ENCODE results near the gene MLEC.

MLEC gene, protein sequence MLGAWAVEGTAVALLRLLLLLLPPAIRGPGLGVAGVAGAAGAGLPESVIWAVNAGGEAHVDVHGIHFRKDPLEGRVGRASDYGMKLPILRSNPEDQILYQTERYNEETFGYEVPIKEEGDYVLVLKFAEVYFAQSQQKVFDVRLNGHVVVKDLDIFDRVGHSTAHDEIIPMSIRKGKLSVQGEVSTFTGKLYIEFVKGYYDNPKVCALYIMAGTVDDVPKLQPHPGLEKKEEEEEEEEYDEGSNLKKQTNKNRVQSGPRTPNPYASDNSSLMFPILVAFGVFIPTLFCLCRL

DNA sequence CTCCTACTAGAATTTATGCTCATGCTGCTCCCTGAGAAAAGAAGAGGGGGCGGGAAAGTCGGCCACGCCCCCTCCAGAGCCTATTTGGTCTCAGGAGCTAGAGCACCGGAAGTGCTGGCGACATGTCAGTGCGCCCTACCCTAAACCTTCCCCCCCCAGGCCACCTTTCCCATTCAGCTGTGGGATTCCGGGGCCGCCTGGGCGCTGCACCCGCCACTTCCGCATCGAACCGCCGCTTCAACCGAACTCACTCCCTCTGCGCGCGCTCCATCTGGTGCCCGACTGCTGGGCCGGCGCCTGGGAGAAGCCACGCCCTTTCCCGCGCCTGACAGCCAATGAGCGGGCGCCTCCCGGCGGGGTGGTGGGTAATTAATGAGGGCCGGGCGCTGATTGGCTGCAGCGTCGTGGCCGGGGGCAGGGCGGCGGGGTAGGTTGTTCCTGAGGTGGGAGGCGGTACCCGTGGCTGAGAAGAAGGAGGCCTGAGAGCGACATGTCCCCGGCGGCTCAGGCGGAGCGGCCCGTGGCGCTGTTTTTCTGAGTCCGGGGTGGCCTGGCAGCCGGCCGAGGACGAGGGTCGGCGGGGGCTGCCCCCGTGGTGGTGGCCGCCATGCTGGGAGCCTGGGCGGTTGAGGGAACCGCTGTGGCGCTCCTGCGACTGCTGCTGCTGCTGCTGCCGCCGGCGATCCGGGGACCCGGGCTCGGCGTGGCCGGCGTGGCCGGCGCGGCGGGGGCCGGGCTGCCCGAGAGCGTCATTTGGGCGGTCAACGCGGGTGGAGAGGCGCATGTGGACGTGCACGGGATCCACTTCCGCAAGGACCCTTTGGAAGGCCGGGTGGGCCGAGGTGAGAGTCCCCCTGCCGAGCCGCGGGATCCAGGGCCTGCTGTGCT is at the start of gene MLEC:
MLEC (plus strand) TSS at position 460 of the 888 bp plus-strand sequence; CDS start at position 608, 148 bp downstream.
- Mint-ChIP-seq H3K4me1 (peaks cover 56% of the 10 kb centered on the region), H3K9me3 (no peaks in the 10 kb centered on the region), H3K4me3 (peak within 1 kb of the TSS; percentile 90), H3K27ac (peak within 1 kb of the TSS; percentile 93), H3K36me3 (peaks cover 4% of the 10 kb centered on the region), H3K27me3 (no peaks in the 10 kb centered on the region)
- peak; percentile 99 for DNase-seq
- CTCF ChIA-PET: interaction anchor here (0.5 to 2.4 kb wide), 4 partner anchors 39 to 126 kb away, joined by 3 to 29 read pairs (median 3); no protein-coding TSS in a partner anchor

DNA sequence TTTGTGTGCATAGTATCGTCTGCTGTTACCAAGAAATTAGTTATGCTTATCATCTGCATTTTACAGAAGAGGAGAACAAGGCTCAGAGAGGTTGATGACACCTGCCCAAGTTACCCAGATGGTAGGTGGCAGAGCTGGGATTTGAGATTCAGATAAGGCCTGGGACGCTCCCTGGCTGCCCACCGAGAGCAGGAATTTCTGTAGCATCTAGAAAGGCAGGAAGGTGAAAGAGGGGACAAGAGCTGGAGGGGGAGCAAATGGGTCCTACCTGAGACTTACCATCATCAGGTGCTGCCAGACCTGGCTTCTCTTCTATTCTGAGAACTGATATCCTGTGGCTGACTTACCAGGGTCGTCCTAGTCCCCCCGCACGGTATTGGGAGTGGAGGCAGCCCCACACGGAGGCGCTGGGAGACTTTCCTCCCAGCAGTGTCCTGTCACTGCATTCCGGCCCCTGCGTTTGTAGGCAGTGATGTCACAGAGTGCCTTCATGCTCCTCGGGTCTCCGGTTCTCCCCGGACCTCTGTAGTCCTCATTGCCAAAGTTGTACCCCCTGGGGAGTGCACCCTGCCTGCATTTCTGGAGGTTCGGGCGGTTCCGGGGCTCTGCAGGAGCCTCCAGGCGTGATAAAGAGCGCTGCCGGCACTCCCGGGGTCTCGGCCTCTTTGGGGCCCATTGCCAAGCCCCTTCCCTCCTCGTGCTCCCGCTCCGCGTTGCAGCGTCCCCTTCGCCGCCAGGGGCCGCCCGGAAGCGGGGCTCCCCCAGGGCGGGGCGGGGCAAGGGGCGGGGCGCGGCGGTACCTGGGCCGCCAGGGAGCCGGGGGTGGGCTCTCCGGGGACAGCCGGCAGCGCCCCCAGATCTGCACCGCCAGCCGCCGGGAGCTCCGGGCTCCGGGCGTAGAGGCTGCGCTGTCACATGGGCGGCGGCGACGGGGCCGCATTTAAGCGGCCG is 46.9 kb upstream of the MLEC start, which contains the start of gene CABP1:
CABP1 (plus strand) TSS at position 856 of the 951 bp plus-strand sequence; CDS start at position 916, 60 bp downstream.
- CTCF ChIA-PET: interaction anchor here (0.9 to 1.4 kb wide), 3 partner anchors 9 to 326 kb away, joined by 3 to 4 read pairs (median 4); no protein-coding TSS in a partner anchor
- Mint-ChIP-seq H3K9me3 (no peaks in the 10 kb centered on the region), H3K27ac (no peak within 1 kb of the TSS), H3K27me3 (peaks cover 76% of the 10 kb centered on the region), H3K4me3 (peak within 1 kb of the TSS; percentile 74), H3K36me3 (no peaks in the 10 kb centered on the region), H3K4me1 (peaks cover 12% of the 10 kb centered on the region)
- DNase-seq: peak; percentile 75

DNA sequence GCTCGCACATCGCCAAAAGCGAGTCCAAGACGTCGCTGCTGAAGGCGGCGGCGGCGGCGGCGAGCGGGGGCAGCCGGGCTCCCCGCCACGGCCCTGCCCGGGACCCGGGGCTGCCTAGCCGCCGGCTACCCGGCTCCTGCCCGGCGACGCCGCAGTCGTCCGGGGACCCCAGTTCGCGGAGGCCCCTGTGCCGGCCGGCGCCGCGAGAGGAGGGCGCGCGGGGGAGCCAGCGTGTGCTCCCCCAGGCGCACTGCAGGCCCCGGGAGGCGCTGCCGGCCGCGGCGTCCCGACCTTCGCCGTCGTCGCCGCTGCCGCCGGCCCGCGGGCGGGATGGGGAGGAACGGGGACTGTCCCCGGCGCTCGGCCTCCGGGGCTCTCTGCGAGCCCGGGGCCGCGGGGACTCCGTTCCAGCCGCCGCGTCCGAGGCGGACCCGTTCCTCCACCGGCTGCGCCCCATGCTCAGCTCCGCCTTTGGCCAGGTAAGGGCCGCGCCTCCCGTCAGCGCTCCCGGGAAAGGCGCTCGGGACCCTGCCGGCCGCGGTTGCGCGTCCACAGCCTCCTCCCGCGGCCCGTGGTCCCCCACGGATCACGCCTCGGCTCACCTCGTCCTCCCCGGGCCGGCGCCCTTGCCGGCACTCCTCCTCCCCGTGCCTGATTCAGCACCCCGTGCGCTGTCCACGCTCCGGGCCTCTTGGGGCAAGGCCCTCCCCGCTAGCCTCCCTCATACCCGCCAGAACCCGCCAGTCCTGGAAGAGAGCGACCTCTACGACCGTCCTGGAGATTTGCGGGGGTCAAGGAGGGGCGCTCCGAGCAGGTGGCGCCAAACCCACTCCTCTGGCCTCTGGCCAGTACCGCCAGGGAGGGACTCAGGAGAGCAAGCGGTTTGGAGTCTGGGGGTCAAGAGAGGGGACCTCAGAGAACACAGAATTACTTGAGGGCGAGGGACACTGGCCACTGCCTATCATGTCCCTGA is 45.8 kb upstream of the MLEC start:
- peak overlapping the region; percentile 74 for H3K4me3 Mint-ChIP-seq
- H3K36me3 Mint-ChIP-seq: no peaks in the 10 kb centered on the region
- CTCF ChIA-PET: interaction anchor here (0.7 to 1.4 kb wide), 3 partner anchors 10 to 325 kb away, joined by 3 to 4 read pairs (median 3); no protein-coding TSS in a partner anchor
- H3K9me3 Mint-ChIP-seq: no peaks in the 10 kb centered on the region
- DNase-seq: peak; percentile 80
- H3K27me3 Mint-ChIP-seq: peaks cover 87% of the 10 kb centered on the region
- no peak overlapping the region for H3K27ac Mint-ChIP-seq
- H3K4me1 Mint-ChIP-seq: peaks cover 12% of the 10 kb centered on the region

DNA sequence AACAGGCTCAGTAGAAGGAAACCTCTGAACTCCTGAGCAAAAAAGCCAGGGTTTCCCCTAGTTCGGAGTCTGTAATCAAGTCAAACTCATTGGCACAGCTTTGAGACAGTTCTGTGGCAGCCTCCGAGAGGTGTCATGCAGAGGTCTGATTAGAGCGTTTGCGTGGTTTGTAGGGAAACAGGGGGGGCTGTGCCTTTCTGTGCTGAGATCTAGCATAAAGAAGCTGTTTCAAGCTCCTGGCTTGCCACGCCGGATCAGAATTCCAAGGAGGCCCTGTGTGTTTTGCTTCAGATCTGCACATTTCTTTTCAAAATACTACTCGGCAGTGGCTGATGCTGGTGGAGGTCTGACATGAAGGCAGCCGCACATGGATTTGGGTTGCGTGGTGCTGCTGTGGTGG is 44.8 kb upstream of the MLEC start:
- Mint-ChIP-seq H3K27ac (no peak overlapping the region), H3K9me3 (no peaks in the 10 kb centered on the region), H3K36me3 (no peaks in the 10 kb centered on the region), H3K27me3 (peaks cover 86% of the 10 kb centered on the region), H3K4me3 (peak overlapping the region; percentile 2), H3K4me1 (peaks cover 17% of the 10 kb centered on the region)
- DNase-seq: no peak
- CTCF ChIA-PET: interaction anchor here (0.7 to 1.2 kb wide), 2 partner anchors 58 to 69 kb away, joined by 3 to 4 read pairs; partner anchors contain the start of gene UNC119B

DNA sequence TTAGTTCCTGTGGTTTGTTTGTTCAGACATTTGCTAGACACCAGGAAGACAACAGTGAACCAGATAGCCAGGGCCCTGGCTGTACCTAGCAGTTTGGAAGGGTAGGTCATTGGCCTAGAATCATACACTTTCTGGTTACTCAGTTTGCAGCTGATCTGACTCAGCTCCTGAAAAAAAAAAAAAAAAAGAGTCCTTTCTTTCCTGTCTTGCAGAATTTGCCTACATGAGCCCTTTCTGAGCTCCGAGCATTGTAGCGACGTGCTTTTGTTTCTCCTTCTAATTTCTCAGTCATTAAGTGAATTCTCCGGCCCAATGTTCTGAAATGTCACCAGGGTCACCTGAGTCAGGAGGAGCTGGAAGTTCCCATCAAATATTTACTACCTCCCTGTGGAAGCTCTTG is 44.1 kb upstream of the MLEC start:
- Mint-ChIP-seq H3K36me3 (no peaks in the 10 kb centered on the region), H3K27me3 (peaks cover 81% of the 10 kb centered on the region), H3K4me3 (peak overlapping the region; percentile 2), H3K4me1 (peaks cover 17% of the 10 kb centered on the region), H3K27ac (no peak overlapping the region), H3K9me3 (no peaks in the 10 kb centered on the region)
- CTCF ChIA-PET: interaction anchor here (1.2 kb wide), 1 partner anchor 68 kb away, joined by 4 read pairs; the partner anchor contains the start of gene UNC119B
- no peak for DNase-seq

DNA sequence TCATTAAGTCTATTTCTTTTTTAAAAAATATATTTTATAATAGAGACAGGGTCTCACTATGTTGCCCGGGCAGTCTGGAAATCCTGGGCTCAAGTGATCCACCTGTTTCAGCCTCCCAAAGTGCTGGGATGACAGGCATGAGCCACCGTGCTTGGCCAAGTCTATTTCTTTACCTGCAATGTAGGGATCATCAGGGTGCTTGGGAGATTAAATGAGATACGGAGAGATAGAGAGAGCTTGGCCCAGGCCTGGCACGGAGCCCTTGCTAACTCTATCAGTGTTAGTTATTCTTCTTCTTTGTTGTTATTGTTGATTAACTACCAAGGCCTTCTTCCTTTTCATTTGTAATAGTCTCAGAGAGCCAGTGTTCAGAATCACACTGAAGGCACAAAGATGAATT is 43.4 kb upstream of the MLEC start:
- H3K27ac Mint-ChIP-seq: no peak overlapping the region
- no peaks in the 10 kb centered on the region for H3K36me3 Mint-ChIP-seq
- peaks cover 84% of the 10 kb centered on the region for H3K27me3 Mint-ChIP-seq
- CTCF ChIA-PET: interaction anchor here (1.0 to 1.3 kb wide), 2 partner anchors 18 to 60 kb away, joined by 4 to 5 read pairs; no protein-coding TSS in a partner anchor
- H3K9me3 Mint-ChIP-seq: no peaks in the 10 kb centered on the region
- no peak for DNase-seq
- peaks cover 17% of the 10 kb centered on the region for H3K4me1 Mint-ChIP-seq
- no peak overlapping the region for H3K4me3 Mint-ChIP-seq

DNA sequence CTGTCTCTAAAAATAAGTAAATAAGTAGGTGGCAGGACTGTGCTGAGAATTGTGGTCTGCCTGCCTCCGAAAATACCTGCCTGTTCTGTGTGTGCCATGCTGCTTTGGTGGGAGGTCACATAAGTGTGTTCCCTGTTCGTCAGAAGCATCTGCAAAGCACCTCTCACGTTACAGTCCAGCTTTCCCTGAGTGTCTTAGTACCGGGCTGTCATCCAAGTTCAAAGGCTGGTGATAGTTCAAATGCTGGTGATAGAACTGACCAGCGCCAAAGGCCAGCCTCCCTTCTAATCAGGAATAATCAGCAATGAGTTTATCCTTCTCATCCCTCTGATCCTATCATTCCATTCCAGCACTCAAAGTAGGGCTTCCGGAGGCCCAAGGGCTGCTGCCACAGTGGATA is 40.9 kb upstream of the MLEC start:
- Mint-ChIP-seq H3K27ac (no peak overlapping the region), H3K9me3 (no peaks in the 10 kb centered on the region), H3K4me1 (peaks cover 23% of the 10 kb centered on the region), H3K36me3 (no peaks in the 10 kb centered on the region), H3K27me3 (peaks cover 90% of the 10 kb centered on the region), H3K4me3 (no peak overlapping the region)
- CTCF ChIA-PET: interaction anchor here (0.6 to 5.6 kb wide), 19 partner anchors 8 to 463 kb away, joined by 3 to 50 read pairs (median 4); partner anchors contain the start of genes MLEC and UNC119B
- no peak for DNase-seq

DNA sequence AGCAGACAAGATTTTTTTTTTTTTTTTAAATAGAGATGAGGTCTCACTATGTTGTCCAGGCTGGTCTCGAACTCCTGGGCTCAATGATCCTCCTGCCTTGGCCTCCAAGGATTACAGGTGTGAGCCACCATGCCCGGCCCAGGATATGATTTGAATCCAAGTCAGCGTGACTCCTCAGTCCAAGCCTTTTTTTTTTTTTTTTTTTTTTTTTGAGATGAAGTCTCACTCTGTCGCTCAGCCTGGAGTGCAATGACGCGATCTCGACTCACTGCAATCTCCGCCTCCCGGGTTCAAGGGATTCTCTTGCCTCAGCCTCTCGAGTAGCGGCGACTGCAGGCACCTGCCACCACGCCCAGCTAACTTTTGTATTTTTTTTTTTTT is 39.6 kb upstream of the MLEC start:
- H3K36me3 Mint-ChIP-seq: no peaks in the 10 kb centered on the region
- peaks cover 86% of the 10 kb centered on the region for H3K27me3 Mint-ChIP-seq
- H3K4me1 Mint-ChIP-seq: peaks cover 16% of the 10 kb centered on the region
- H3K9me3 Mint-ChIP-seq: no peaks in the 10 kb centered on the region
- CTCF ChIA-PET: interaction anchor here (0.6 to 5.6 kb wide), 27 partner anchors 11 to 462 kb away, joined by 3 to 50 read pairs (median 4); partner anchors contain the start of genes MLEC and UNC119B
- H3K4me3 Mint-ChIP-seq: no peak overlapping the region
- no peak overlapping the region for H3K27ac Mint-ChIP-seq
- no peak for DNase-seq

DNA sequence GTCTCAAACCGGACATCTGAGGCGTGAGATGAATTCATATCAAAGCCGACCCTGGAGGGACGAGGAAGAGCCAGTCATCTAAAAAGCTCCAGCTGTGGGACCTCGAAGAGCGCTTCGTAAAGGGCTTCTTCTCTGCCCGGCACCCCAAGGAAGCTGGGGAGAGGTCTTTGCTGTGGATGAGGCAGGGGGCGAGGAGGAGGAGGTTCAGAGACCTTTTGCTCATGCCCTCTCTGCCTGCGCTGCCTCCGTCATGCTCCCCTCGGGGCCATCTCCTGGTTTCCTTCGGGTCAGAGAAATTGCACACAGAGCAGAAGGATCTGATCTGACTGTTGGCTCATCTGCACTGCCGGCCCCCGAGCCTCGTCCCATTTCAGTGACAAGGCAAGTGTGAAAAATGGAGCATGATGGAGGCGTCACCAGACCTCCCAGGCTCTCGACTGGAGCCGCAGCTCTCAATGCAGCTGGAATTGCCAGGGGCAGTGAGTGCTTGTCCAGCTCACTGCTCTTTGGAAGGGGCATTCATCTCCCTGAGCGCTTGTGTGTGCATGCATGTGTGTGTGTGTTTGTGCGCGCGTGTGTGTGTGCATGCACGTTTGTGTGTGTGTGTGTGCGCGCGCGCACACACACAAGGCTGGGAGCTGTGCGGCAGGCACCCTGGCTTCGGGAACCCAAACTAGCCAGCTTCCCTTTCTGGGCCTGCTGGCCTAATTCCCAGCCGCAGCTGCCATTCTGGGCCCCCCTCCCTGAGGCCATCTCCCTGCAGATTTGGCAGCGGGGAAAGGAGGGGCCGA is 37.3 kb upstream of the MLEC start:
- Mint-ChIP-seq H3K36me3 (no peaks in the 10 kb centered on the region), H3K4me3 (peak overlapping the region; percentile 48), H3K27me3 (peaks cover 86% of the 10 kb centered on the region), H3K4me1 (peaks cover 14% of the 10 kb centered on the region), H3K9me3 (no peaks in the 10 kb centered on the region), H3K27ac (no peak overlapping the region)
- CTCF ChIA-PET: interaction anchor here (0.8 to 5.6 kb wide), 44 partner anchors 9 to 460 kb away, joined by 3 to 50 read pairs (median 5); partner anchors contain the start of genes ACADS, MLEC, PLA2G1B and POP5
- no peak for DNase-seq

DNA sequence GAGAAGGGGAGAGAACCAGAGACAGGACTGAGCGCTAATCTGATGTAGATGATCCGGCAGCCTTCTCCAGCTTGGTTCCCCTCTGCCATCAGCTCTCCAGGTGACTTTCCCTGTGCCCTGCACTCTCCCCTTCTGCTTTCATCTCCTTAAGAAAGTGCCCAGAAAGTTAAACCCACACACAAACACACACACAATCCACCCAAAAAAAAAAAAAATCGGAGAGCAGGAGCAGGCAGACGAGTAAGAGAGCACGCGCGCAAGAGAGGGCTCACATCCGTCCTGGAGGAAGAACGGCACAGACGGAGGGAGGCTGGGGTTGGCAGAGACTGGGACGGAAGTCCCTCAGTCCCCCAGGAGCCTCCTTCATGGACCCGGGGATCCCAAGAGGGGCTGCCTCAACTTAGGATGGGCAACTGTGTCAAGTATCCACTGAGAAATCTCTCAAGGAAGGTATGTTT is 36.7 kb upstream of the MLEC start:
- no peaks in the 10 kb centered on the region for H3K9me3 Mint-ChIP-seq
- H3K36me3 Mint-ChIP-seq: no peaks in the 10 kb centered on the region
- no peak overlapping the region for H3K27ac Mint-ChIP-seq
- H3K4me1 Mint-ChIP-seq: peaks cover 14% of the 10 kb centered on the region
- DNase-seq: no peak
- CTCF ChIA-PET: interaction anchor here (0.9 to 5.6 kb wide), 22 partner anchors 10 to 409 kb away, joined by 3 to 50 read pairs (median 6); partner anchors contain the start of genes MLEC, POP5 and UNC119B
- H3K27me3 Mint-ChIP-seq: peaks cover 83% of the 10 kb centered on the region
- H3K4me3 Mint-ChIP-seq: no peak overlapping the region

DNA sequence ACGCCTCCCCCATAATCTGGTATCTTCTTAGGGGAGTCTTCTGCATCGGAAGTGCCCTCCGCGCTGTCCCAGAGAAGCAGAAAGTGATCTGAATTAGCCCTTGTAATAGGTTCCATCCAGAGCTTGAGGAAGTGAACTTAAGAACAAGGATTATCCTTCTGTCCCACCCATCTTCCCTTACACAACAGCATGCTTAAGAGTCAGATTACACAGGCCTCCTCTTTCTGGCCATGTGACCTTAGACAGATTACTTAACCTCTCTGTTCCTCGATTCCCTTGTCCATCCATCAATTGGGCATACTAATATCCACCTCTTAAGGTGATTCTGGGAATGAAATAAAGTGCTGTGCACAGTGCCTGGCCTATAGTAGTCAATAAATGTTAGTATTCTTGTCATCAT is 35.1 kb upstream of the MLEC start:
- H3K27ac Mint-ChIP-seq: no peak overlapping the region
- no peak overlapping the region for H3K4me3 Mint-ChIP-seq
- CTCF ChIA-PET: no interaction called here
- no peaks in the 10 kb centered on the region for H3K9me3 Mint-ChIP-seq
- no peak for DNase-seq
- H3K27me3 Mint-ChIP-seq: peaks cover 69% of the 10 kb centered on the region
- H3K36me3 Mint-ChIP-seq: no peaks in the 10 kb centered on the region
- H3K4me1 Mint-ChIP-seq: peaks cover 12% of the 10 kb centered on the region

Measured in activated naive CD4-positive, alpha-beta T cell treated with anti-CD3 and anti-CD28 coated beads, Interleukin-2, amount 10 ng/mL, durations not matched to agents 7 days and 5 days (primary cell).